ENCODE measurements around the gene NFASC.

Gene NFASC

GRCh38 chr1:204870160-204870912, at the start of gene NFASC:
NFASC (plus strand) TSS chr1:204870862; CDS start chr1:204944316, 73,454 bp downstream.
- no peak for DNase-seq

DNA sequence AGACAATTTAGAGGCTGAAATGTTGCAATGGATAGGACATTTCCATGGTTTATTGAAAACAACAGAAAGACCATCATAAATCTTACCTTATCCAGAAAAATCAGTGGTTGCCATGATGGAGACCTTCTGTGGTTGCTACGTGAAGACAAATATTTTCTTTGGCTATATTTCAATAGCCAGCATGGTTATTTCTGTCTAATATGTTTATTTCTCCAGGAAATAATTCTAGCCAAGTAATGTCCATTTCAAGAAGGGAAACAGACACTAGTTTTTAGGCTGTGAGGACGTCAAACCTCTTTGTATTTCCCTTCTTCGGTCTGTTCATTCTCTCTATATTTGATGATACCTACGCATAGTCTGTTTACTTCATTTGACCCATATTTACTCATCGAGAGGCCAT, 49.2 kb upstream of the NFASC start:
- no peak for DNase-seq

DNA sequence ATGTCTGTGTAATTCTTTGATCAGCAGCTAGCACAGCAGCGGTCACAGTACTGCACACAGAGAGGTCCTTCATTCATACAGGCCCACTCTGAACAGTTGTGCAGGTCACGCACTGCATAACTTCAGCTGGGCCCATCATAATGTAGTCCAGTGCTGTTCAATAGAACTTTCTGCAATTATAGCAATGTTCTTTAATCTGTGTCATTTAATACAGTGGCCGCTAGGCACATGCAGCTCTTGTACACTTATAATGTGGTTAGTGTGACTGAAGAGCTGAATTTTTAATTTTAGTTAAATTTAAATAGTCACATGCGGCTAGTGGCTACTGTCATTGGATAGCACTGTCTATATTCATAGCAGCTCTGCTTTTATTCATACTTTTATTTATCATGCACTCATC, 48.7 kb upstream of the NFASC start:
- DNase-seq = no peak

- DNase-seq = no peak
These were observed 43.7 kb upstream of the NFASC start for GRCh38 chr1:204826970-204827369.

- DNase-seq = peak; percentile 51
These were observed 42.3 kb upstream of the NFASC start for GRCh38 chr1:204828352-204828850.

- DNase-seq = no peak
These were observed 41.4 kb upstream of the NFASC start for GRCh38 chr1:204829133-204829825.

GRCh38 chr1:204830747-204831146, 39.9 kb upstream of the NFASC start:
- no peak for DNase-seq

DNA sequence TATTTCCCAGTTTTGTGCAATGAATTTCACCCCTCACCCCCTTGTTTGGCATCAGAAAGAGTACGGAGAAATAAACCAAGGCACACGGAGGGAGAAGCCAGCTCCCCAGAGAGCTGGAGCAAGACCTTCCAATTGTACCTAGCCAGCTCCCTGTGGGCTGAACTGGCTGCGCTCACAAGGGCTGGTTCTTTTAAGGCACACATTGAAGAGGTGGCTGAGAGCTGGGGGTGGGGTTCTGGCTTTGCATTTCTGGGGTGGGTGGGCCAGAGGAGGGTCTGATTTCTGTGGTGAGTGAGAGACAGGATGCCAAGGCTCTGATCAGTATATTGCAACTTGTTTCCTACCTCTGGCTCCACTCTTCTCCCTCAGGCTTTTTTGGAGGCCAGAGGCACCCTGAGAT, 39.5 kb upstream of the NFASC start:
- DNase-seq = no peak

GRCh38 chr1:204834336-204834735, 36.3 kb upstream of the NFASC start:
- no peak for DNase-seq

DNA sequence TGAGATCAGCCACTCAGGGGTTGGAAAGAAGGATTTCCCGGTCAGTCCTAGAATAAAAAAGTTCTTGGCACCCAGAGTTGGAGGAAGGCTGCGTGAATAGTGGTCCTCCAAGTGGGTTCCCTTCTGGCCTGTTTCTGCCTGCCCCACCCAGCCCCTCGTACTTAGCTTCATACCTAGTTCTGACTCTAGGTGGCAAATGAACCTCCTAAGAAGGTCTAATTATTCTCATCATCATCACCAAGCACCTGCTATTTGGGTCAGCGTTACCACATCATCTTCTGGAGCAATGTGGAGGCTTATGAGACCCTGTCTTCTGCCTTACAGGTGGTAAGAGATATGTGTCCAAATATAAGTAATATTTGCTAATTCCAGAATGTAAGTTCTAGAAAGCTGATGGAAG, 35.9 kb upstream of the NFASC start:
- DNase-seq = no peak

DNA sequence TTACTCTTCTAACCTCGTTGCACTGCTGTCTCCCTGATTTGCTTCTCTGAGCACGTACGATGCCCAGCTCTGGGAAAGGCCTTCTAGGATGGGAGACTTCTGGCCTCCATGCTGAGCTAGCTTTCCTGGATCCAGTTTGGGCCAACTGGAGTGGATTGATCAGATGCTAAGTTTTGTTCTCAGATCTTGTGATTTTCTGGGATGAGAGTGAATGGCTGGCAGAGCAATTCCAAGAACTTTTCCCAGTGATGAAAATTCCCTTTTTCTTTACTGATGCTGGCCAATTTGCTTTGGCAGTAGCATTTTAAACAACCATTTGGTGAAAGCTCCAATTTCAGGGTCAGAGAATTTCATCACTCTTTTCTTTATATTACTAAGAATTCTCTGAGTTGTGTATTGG, 34.9 kb upstream of the NFASC start:
- no peak for DNase-seq

DNA sequence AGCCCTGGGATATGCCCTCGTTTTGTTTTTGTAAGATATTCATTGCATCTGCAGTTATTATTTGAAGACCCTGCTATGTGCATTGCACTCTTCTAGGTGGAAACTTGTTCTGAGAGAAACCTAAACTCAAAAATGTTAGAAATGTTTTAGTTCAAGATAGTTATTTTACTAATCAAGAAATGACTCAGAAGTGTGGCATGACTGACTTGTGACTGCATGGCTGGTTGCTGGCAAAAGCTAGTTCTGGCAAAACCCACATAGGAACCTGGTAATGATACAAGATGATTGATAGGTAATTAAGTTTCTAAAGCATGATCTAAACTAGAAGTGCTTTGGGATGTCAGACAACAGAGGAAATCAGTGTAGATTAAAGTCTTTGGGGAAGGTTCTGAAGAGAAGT, 33.8 kb upstream of the NFASC start:
- DNase-seq = no peak

DNA sequence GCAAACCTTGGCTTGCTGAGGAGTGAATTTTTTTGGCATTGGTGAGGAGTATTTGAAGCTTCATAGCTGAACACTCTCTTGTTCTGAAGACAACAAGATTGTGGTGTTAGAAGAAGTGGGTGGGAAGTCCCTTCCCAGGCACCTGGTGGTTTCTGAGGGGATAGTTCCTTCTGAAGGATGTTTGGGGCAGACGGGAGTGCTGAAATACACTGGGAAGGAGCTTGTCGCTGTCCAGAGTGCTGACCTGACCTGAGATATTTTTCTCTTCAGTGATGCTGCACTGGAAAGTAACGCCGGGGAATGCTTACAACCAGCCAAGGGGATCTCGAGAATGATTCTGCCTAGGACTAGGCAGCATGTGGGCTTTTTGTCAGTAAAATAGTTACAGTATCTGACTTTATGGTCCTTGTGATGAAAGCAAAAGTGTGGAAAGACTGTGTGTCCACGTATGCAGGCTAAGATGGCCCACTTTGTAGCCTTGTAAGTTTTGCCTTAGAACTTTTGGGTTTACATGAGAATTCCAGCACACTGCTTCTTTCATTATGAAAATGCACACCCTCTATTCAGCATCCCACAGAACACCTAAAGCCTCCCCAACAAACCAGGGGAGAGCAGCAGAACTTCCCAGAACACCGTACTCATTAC, 33.1 kb upstream of the NFASC start:
- peak; percentile 64 for DNase-seq

DNA sequence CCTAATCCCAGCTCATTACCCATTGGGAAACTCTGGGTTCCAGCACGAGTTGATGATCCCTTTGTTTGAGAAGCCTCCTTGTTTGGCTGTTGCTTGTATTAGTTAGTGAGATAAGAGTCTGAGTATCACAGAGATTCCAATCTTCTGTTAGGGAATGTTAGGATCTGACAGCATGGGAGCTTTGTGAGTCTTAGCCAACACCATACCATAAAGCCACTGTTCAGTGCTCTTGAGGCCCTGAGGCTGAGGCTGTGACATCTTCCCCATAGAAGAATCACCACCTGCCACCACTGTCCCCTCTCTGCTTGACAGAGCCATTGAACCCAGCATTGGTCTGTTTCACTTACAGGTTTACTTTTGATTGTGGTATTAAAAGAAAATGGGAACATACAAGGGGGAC, 29.3 kb upstream of the NFASC start:
- no peak for DNase-seq

DNA sequence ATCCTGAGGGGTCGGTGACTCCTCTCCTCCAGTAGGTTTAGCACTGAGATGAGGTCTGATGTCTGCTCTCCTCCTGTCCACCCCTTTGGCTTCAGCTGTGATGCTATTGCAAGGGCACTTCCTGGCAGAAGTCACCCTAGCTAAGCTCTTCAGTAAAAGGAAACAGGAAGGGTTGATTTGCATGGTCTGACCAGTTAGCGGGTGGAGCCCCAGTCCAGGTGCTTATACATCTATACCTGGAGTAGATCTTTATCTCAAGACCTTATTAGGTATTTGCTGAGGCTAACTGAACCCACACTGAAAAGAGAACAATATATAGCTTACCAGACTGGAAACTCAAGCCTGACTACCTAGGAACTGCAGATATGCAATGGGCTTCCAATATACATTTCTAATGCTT, 28.9 kb upstream of the NFASC start:
- no peak for DNase-seq

DNA sequence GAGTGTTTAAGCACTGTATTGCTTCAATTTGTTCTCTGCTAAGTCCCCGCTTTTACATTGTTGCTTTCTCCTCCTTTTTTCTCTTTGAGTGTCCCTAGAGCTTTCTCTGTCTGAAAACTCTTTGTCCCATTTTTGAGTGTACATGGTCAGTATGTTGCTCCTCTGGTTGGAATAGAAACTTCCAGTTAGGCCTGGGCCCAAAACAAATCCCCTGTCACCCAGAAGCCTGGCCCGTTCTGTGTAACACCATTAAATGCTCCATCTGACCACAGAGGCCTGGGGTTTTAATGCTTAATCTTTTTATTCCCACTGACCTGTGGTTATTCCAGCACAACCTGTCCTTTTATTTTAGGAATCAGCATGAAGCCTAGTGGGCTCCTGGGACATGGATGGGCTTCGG, 28.3 kb upstream of the NFASC start:
- no peak for DNase-seq

GRCh38 chr1:204842892-204843291, 27.8 kb upstream of the NFASC start:
- no peak for DNase-seq

DNA sequence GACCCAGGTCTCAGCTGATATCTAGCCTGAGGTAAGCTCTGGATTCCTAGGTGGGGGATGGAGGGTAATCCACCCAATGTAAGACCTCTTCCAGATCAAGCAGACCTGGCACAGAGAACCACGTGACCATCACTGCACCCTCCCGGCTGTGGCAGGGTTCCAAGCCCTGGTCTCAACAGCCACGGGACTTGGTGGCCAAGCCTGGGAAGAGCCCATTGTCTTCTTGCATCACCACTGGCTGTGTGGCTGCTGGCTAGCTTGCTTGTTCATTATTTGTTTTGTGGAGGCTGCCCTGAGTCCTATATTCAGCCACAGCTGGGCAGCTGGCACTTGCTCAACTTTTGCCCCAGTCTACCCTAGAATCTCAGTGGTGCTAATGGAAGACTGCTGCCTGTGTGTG, 24.1 kb upstream of the NFASC start:
- DNase-seq = no peak

DNA sequence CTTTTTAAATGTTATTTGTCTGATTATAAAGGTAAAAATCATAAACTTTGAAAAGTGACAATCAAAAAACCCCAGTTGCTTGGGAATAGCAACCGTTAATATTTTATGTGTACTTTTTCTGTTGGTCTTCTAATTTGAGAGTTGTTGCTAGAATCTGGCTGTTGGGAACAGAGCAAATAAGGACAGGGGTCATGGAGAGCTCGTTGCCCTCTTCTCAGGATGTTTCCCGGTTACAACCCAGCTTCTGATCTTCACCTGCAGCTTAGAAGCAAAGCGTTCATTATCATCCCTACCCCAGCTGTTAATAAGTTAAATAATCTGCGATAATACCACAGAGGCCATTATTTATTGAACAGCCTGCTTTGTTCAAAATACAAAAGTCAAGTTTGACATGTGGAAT, 22.1 kb upstream of the NFASC start:
- DNase-seq = no peak

DNA sequence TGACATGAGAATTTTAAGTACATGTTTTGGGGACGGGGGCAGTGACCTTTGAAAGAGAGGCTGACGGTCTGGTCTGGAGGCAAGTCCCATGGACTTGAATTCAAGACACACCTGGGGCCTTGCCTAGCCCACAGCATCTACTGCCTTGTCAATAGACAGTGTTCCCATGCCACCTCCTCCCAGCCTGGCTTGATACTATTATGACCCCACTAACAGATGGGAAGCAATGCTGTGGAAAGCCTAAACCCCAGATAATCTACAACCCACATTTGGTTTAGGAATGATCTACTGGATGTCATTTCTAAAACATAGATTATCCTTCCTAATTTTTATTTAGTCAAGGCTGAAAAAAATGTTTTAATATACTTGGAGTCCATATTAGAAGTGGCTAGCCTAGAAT, 17.8 kb upstream of the NFASC start:
- DNase-seq = no peak

DNA sequence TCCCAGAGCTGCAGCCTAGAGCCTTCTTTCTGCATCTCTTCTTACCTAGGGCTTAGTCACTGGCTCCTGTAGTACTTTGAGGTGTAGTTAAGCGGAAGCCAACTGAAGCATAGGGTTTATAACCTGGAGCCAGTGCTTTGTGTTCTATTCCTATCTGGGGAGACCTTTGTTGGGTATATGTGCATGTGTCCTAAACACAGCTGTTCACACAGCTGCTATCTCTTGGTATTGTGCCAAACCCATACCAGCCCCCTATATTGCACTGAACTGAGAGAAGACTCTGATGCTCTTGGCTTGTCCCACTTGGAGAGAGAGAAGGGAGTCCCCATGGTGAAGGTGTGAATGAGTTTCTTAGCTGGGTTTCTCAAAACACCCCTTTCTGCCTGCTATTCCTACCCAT, 17.2 kb upstream of the NFASC start:
- no peak for DNase-seq

DNA sequence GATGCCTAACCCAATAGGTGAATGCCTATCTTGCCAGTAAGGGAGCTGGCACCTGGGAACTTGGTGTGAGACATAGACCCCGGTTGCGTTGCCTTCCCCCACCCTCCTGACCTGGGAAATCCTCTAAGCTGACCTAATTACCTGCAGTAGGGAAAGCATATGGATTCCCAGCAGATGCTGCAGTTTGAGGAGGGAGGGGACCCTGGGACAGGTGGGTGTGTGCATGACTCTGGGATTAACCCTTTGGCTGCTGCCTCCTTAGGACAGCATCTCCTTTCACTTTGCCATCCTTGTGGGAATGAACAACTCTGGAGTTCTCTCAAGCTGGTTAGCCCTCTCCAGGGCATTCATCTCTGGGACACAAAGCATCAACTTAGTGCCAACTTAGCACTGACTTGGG, 16.4 kb upstream of the NFASC start:
- no peak for DNase-seq

- no peak for DNase-seq
These were observed 12.3 kb upstream of the NFASC start for GRCh38 chr1:204858363-204858821.

- DNase-seq = no peak
These were observed 10.8 kb upstream of the NFASC start for GRCh38 chr1:204859861-204860267.

Data from left hindlimb (tissue), 1 donor.